Ishikawa (cell line): Measurements from ENCODE around the gene PPP3R1.

Experiments used
- CEBPB ChIP-seq: IDR thresholded peaks from 2 replicates; pipeline ENCODE4 v1.6.1; 2012
- CREB1 ChIP-seq: IDR thresholded peaks from 2 replicates; pipeline ENCODE4 v1.6.1; 2012; ENCODE audit warnings: low read depth
- EGR1 ChIP-seq: IDR thresholded peaks from 2 replicates; pipeline ENCODE4 v1.6.1; 2012
- EP300 ChIP-seq: IDR thresholded peaks from 2 replicates; pipeline ENCODE4 v1.6.1; 2012; ENCODE audit warnings: borderline replicate concordance
- FOXM1 ChIP-seq: IDR thresholded peaks from 2 replicates; pipeline ENCODE4 v1.6.1; 2012; ENCODE audit warnings: low read depth, borderline replicate concordance
- NFIC ChIP-seq: IDR thresholded peaks from 2 replicates; pipeline ENCODE4 v1.6.1; 2012
- RAD21 ChIP-seq: IDR thresholded peaks from 2 replicates; pipeline ENCODE4 v1.6.1; 2012; ENCODE audit warnings: low read depth
- TAF1 ChIP-seq: IDR thresholded peaks from 2 replicates; pipeline ENCODE4 v1.6.1; 2012; ENCODE audit warnings: low read depth, mild to moderate bottlenecking
- TCF12 ChIP-seq: IDR thresholded peaks from 2 replicates; pipeline ENCODE4 v1.6.1; 2012; ENCODE audit warnings: low read depth
- TEAD4 ChIP-seq: IDR thresholded peaks from 2 replicates; pipeline ENCODE4 v1.6.1; 2012
- YY1 ChIP-seq: IDR thresholded peaks from 2 replicates; pipeline ENCODE4 v1.6.1; 2012; ENCODE audit warnings: low read depth
- ZBTB7A ChIP-seq: IDR thresholded peaks from 2 replicates; pipeline ENCODE4 v1.6.1; 2012; ENCODE audit warnings: low read depth
- TF ChIP-seq, protein P1 (sequence below): IDR thresholded peaks from 2 replicates; pipeline ENCODE4 v1.6.1; 2012
- TF ChIP-seq, protein P2 (sequence below): IDR thresholded peaks from 2 replicates; pipeline ENCODE4 v1.6.1; 2012; ENCODE audit warnings: low read depth, mild to moderate bottlenecking
- TF ChIP-seq, protein P3 (sequence below): IDR thresholded peaks from 2 replicates; pipeline ENCODE4 v1.6.1; 2012

The PPP3R1 gene

DNA sequence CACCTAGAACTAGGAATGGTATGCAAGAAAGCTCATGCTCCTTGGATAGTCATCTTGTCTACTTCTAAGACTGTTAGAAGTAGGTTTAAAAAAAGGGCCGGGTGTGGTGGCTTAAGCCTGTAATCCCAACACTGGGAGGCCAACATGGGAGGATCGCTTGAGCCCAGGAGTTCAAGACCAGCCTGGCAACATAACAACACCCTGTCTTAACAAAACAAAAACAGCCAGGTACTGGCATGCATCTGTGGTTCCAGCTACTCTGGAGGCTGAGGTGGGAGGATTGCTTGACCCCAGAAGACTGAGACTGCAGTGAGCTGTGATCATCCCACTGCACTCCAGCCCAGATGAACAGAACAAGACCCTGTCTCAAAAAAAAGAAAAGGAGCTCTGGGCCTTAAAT, 74.8 kb downstream of the PPP3R1 start:
- no peak for TF ChIP-seq YY1
- no peak for TF ChIP-seq CEBPB
- TF ChIP-seq RAD21, result no peak
- TF ChIP-seq TAF1, result no peak
- TF ChIP-seq, protein P1, sequence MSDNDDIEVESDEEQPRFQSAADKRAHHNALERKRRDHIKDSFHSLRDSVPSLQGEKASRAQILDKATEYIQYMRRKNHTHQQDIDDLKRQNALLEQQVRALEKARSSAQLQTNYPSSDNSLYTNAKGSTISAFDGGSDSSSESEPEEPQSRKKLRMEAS, result no peak
- no peak for TF ChIP-seq CREB1
- TF ChIP-seq, protein P2, sequence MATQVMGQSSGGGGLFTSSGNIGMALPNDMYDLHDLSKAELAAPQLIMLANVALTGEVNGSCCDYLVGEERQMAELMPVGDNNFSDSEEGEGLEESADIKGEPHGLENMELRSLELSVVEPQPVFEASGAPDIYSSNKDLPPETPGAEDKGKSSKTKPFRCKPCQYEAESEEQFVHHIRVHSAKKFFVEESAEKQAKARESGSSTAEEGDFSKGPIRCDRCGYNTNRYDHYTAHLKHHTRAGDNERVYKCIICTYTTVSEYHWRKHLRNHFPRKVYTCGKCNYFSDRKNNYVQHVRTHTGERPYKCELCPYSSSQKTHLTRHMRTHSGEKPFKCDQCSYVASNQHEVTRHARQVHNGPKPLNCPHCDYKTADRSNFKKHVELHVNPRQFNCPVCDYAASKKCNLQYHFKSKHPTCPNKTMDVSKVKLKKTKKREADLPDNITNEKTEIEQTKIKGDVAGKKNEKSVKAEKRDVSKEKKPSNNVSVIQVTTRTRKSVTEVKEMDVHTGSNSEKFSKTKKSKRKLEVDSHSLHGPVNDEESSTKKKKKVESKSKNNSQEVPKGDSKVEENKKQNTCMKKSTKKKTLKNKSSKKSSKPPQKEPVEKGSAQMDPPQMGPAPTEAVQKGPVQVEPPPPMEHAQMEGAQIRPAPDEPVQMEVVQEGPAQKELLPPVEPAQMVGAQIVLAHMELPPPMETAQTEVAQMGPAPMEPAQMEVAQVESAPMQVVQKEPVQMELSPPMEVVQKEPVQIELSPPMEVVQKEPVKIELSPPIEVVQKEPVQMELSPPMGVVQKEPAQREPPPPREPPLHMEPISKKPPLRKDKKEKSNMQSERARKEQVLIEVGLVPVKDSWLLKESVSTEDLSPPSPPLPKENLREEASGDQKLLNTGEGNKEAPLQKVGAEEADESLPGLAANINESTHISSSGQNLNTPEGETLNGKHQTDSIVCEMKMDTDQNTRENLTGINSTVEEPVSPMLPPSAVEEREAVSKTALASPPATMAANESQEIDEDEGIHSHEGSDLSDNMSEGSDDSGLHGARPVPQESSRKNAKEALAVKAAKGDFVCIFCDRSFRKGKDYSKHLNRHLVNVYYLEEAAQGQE, result no peak
- TF ChIP-seq EGR1, result no peak
- no peak for TF ChIP-seq TCF12
- TF ChIP-seq, protein P3, sequence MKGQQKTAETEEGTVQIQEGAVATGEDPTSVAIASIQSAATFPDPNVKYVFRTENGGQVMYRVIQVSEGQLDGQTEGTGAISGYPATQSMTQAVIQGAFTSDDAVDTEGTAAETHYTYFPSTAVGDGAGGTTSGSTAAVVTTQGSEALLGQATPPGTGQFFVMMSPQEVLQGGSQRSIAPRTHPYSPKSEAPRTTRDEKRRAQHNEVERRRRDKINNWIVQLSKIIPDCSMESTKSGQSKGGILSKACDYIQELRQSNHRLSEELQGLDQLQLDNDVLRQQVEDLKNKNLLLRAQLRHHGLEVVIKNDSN, result no peak
- TF ChIP-seq FOXM1, result no peak
- no peak for TF ChIP-seq TEAD4
- no peak for TF ChIP-seq ZBTB7A
- TF ChIP-seq EP300, result no peak
- TF ChIP-seq NFIC, result no peak

DNA sequence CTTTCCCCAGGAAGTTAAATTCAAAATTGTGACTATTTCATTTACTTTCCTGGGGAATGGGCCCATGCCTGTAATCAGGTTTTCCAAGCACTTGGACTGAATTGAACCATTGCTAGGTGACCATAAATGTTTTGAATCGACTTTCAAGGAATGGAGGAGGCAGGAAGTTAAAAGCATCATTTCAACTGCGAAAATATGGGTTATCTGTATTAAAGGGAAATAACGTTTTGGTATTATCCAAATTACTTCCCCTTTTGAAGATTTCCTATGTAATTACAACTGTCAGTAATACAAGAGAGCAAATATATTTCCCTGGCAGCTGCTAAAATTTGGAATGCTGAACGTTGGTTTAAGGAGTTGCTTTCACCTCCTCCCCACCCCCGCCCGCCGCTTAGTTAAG, 75.7 kb downstream of the PPP3R1 start:
- TF ChIP-seq RAD21 (no peak), YY1 (no peak), EP300 (no peak), TCF12 (no peak), CREB1 (no peak), FOXM1 (no peak), CEBPB (no peak), EGR1 (no peak), NFIC (no peak), TAF1 (no peak)
- TF ChIP-seq, protein P2, result no peak
- TF ChIP-seq, protein P1, result no peak

DNA sequence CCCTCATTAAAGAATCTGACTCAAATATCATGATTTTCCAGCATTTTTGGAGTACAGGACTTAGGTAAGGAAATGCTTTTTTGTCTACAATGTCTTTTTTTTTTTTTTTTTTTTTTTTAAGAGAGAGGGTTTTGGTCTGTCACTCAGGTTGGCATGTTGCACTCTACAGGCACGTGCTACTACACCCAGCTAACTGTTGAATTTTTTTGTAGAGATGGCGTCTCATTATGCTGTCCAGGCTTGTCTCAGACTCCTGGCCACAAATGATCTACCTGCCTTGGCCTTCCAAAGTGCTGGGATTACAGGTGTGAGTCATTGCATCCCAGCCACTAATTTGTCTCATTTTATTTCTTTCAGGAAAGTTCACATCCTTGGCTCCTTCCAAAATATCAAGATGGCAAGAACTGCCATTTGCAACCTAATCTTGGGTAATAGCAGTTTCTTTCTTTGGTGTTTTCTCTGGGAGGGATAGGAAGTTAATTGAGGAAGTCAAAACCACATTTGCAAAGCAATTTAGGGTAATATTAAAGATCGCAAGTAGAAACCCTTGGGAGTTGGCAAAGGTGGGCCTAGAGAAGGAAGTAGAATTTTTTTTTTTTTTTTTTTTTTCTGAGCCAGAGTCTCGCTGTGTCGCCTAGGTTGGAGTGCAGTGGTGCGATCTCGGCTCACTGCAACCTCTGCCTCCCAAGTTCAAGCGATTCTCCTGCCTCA, 79.2 kb downstream of the PPP3R1 start:
- TF ChIP-seq, protein P2, result no peak

DNA sequence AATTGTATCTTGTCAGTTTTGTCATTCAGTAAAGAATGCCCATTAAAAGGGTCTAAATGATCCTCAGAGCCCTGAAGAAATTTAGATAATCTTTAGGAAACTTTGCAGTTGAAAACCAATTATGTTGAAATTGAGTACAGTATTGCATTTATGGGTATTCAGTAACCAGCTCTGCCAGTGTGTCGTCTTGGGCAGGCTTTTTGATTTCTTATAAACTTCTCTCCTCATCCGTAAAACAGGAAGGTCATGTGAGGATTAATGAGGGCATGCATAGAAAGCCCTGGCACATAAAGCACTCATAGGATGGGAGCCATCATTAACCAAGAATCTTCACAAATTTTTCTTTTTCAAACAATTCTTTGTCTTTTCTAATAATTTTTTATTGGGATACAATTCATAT, 79.8 kb downstream of the PPP3R1 start:
- TF ChIP-seq, protein P1, result no peak
- TF ChIP-seq YY1, result no peak
- TF ChIP-seq NFIC, result no peak
- no peak for TF ChIP-seq RAD21
- TF ChIP-seq ZBTB7A, result no peak
- no peak for TF ChIP-seq CREB1
- TF ChIP-seq EP300, result no peak
- TF ChIP-seq, protein P2, result no peak
- no peak for TF ChIP-seq TAF1
- no peak for TF ChIP-seq EGR1
- TF ChIP-seq TCF12, result no peak
- TF ChIP-seq FOXM1, result no peak
- TF ChIP-seq TEAD4, result no peak
- no peak for TF ChIP-seq CEBPB
- TF ChIP-seq, protein P3, result no peak
